HG03066 (cell line): ENCODE data around the gene AMZ1.
"Not testable (repeated sequence)": the region's sequence is repeated elsewhere in the genome, so short reads cannot be mapped to it uniquely, and the experiment has no call there.

Source experiments
- ATAC-seq: cut with Tn5 transposase; IDR thresholded peaks from one replicate; pipeline ENCODE4 v1.9.1; 2021; ENCODE audit warnings: low read depth; ENCODE audit not compliant: unreplicated experiment

The AMZ1 gene

DNA sequence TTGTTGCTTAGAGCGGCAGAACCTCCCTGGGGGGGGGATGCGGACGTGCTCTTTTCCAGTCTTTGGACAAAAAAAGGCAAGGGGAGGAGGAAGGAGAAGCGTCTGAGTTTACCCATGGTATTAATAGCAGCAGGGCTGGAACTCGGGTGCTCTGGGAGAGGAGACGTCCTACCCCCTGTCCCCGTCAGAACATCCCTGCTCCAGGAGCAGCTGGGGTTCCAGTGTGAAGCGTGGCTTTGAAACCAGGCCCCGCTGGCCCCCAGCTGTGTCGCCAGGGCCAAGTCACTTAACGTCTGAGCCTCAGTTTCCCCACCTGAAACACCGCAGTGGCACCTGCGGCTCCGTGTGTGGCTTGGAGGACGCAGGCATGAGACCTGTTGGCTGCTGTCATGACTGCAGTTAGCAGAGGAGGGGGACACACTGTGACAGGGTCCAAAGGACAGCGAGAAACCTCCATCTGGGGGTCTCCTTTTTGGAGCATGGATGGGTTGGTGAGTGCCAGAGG, 1.4 kb downstream of the AMZ1 start:
- ATAC-seq: no peak

DNA sequence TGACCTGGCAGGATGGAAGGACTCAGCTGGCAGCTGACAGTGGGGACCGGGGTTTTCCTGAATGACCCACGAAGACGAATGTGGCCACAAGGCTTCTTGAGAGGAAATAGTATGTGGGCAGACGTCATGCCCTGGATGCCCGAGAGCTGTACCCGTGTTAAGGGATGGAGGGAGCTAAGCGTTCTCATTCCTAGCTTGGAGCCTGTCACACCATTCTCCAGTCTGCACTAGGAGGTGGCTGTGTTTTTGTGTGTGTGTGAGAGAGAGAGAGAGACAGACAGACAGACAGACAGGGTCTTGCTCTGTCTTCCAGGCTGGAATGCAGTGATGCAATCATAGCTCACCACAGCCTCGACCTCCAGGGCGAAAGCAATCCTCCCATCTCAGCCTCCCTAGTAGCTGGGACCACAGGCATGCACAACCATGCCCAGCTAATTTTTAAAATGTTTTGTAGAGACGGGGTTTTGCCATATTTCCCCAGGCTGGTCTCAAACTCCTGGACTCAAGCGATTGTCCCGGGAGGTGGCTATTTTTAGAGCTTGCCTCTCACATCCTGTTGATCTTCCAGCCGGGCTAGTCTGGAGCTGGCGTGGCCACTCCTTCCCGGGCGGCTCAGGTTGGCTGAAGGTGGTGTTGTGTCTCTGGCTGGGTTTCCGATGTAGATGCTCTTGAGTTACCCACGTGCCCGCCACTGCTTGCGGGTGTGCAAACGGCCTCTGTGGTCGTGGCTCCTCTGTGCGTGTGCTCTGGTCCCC, 2.1 kb downstream of the AMZ1 start:
- no peak for ATAC-seq

DNA sequence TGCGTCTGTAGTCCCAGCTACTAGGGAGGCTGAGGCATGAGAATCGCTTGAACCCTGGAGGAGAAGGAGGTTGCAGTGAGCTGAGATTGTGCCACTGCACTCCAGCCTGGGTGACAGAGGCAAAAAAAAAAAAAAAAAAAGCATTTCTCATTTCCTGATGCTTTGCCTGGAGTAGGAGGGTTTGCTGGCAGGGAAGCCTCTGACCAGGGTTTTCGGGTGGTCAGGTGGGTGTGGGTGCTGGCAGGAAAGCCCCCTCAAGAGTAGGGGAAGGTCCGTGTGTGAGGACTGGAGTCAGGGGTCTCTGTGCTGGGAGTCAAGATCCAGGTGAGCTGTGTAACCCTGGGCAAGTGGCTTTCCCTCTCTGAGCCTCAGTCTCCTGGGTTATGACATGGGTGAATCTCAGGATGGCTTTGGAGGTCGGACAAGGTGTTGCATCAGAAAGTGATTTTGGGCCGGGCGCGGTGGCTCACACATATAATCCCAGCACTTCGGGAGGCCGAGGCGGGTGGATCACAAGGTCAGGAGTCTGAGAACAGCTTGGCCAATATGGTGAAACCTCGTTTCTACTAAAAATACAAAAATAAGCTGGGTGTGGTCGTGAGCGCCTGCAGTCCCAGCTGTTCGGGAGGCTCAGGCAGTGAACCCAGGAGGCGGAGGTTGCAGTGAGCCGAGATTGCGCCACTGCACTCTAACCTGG, 3.2 kb downstream of the AMZ1 start:
- ATAC-seq: no peak

DNA sequence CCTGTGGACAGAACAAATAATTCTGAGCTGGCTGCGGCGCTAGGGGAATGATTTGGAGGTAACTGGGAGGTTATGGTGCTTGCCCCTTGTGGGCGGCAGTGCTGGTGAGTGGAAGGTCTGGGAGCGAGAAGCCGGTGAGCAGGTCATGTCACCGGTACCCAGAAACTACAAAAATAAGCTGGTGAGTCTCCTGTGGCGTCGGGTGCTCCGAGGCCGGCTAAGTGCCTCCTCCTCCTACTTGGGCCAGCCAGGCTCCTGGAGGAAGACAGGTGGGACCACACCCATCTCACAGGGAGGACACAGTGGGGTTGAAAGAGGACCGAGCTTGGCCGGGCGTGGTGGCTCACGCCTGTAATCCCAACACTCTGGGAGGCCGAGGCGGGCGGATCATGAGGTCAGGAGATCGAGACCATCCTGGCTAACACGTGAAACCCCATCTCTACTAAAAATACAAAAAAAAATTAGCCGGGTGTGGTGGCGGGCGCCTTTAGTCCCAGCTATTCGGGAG, 4.0 kb downstream of the AMZ1 start:
- ATAC-seq: not testable (repeated sequence)

DNA sequence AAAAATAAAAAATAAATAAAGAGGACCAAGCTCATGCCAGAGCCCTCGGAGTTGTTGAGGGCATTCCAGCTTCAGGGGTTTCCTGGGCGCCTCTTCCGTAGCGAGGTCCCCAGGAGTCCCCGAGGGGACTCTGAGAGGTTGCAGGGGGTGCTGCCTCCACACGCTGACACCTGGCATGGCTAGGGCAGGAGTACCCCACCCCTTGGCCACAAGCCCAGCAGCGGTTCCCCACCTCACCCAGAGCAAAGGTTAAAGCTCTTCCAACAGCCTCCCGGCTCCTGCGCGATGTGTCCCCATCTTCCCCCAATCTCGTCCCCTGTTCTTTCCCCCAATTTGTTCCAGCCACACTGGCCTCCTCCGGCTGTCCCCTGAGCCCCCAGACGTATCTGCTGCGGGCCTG, 4.5 kb downstream of the AMZ1 start:
- ATAC-seq: no peak

DNA sequence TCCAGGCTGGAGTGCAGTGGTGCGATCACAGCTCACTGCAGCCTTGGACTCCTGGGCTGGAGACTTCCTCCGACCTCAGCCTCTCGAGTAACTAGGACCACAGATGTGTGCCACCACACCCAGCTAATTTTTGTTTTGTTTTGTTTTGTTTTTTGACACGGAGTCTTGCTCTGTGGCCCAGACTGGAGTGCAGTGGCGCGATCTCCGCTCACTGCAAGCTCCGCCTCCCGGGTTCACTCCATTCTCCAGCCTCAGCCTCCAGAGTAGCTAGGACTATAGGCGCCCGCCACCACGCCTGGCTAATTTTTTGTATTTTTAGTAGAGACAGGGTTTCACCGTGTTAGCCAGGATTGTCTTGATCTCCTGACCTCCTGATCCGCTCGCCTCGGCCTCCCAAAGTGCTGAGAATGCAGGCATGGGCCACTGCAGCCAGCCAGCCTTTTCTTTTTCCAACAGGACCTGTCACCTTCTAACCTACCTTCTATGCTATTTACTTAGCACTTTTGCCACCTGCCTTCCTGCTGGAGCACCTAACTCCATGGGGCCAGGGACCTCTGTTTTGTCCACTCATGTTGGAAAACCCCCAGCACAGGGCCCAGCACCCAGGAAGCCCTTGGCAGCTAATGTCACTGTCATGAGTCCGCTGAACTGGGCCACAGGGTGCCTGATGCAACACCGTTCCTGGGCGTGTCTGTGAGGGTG, 5.6 kb downstream of the AMZ1 start:
- ATAC-seq: not testable (repeated sequence)

DNA sequence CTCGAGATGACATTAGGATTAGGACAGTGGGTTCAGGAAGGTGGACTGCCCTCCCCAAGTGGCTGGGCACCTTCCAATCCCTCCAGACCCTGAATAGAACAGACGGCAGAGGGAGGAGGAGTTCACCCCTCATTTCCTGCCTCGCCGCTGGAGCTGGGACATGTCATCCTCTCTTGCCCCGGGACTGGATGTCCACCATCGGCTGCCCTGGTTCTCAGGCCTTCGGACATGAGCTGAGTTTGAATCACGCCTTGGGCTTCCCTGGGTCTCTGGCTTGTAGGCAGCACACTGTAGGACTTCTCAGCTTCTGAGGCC, 6.1 kb downstream of the AMZ1 start:
- ATAC-seq: not testable (repeated sequence)

DNA sequence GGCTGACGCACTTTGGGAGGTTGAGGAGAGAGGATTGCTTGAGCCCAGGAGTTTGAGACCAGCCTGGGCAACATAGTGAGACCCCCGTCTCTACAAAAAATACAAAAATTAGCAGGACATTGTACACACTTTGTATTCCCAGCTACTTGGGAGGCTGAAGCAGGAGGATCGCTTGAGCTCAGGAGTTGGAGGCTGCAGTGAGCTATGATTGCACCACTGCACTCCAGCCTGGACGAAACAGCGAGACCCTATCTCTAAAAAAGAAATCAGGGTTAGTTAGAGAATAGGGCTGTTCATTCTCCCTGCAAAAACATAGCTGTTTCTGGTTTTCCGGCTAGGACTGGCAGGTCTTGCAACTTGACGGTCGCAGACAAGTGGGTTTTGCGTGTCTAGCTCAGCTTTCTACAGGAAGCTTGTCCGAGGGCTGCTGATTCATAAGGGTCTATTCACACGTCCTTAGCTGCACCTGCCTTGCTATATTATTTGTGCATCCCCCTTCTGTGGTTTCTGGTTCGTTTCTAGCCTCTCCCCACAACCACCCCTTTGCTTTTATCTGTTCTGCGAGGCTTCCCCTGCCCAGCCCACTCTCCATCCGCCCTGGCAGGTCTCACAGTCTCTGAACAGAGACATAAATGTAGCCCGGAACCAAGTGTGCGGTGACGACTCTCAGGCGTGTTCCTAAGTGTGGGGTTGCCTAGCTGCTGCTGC, 10.7 kb downstream of the AMZ1 start:
- peak; percentile 96 for ATAC-seq

DNA sequence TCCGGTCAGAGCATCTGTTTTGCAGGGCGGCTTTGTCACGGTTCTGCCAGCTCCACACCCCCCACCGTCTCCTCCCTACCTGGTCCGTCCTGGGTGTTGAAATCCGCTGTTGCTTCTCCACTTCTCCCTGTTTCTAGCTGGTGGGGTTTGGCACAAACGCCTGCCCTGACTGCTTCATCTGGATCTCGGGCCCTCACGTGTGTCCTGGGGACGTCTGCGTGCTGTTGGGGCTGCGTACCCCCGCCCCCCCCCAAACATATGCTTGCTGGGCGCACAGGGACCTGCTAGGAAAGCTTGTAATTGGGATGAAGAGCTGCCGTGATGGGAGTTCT, 11.3 kb downstream of the AMZ1 start:
- no peak for ATAC-seq

DNA sequence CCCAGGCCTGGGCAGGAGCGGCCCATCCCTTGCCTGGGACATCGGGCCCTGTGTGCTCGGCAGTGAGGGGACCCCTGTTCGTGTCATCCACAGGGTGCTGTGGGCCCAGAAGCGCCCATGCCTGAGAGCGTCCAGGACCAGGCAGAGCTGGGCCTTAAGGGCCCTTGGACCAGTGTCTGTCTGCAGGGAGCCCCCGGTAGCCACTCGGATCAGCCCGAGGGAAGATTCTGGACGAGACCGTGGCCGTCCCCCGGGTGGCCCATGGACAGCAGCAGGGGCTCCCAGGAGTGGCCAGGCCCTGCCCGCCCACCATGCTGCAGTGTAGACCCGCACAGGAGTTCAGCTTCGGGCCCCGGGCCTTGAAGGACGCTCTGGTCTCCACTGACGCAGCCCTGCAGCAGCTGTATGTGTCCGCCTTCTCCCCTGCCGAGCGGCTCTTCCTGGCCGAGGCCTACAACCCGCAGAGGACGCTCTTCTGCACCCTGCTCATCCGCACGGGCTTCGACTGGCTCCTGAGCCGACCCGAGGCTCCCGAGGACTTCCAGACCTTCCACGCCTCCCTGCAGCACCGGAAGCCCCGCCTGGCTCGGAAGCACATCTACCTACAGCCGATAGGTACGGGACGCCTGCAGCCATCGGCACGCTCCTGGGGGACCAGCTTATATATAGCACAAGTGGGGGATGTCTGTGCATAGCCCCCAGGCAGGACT, 12.3 kb downstream of the AMZ1 start:
- no peak for ATAC-seq

DNA sequence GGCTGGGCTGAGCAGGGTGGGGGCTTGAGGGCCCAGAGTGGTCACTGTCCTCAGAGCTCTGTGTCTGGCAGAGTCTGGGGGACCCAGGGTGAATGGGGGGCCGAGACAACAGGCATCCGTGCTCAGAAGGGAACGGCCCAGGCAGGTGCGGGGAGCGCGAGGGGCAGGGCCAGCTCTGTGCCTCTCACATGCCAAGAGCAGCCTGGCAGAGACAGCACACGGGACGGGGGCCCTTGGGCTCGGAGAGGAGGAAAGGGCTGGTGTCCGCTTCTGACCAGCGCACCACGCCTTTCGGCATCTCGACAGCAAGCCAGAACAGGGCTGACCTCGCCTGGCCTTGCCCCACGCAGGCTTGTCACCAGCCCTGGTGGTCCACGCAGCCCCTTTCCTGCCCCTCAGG, 13.4 kb downstream of the AMZ1 start:
- ATAC-seq: no peak

DNA sequence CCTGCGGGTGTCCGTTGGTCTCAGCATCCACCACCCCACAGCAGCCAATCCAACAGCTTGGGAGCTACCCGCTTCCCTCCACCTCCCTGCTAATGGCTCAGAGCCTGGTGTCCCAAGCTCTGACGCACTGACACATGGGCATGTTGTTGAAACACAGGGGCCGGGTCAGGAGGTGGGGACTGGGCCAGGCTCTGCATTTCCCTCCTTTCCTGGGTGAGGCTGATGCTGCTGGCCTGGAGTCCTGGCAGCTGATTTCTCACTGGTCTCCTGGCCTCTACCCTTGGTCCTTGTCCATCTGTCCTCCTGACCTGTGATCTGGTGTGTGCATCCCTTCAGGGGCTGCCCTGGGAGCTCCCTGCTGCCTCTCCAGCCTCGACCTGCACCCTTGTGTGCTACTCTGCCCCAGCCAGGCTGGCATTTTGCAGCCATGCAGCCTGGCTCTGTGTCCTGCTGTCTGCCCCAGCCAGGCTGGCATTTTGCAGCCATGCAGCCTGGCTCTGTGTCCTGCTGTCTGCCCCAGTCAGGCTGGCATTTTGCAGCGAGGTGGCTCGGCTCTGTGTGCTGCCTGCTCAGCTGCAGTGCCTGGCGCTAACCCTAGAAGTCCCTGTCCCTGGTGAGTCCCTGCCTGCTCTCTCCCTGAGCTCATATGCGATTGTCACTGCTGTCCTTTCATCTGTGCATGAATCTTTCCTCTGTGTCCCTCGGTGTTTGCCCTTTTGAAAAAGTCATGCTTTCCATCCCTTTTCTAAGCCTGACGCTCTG, 14.0 kb downstream of the AMZ1 start:
- no peak for ATAC-seq

DNA sequence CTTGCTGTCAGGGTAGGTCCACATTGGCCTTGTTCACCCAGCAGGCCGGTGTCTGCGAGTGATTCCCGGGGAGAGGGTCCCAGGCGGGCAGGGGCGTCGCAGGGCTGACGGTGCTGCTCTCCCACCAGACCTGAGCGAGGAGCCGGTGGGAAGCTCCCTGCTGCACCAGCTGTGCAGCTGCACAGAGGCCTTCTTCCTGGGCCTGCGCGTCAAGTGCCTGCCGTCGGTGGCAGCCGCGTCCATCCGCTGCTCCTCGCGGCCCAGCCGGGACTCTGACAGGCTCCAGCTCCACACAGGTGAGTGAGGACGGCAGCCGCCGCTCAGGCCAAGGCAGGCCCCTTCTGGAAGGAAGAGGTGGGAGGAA, 14.6 kb downstream of the AMZ1 start:
- no peak for ATAC-seq

DNA sequence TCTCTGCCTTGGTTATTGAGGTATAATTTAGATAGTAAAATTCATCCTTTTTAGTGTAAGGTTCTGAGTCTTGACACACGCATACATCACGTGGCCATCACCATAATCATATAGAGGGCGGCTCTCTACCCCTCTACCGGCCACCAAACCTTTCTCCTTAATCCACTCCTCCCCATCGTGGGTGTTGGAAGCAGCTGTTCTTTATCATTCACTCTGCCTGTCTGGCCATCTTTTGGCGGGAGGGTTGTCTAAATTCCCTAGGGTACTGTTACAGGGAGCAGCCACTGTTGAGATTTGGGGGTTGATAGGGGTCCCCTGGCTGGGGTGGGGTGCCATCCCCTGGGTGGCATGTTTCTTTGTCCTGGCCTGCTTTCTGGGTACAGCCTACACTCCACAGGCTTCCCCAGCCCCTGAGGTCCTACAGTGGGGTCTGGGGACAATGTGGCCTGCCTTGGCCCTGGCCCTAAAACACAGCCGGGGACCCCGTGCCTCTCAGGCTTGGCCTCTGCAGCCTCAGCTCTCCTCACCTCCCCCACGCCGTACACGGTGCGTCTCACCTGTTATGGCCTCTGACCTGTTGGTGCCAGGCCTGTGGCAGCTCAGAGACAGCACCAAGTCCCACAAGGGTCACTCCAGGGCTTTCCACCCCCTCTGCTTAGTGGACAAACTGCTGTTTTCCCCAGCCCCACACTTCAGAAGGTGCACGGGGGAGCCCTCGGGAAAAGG, 17.5 kb downstream of the AMZ1 start:
- ATAC-seq: no peak

DNA sequence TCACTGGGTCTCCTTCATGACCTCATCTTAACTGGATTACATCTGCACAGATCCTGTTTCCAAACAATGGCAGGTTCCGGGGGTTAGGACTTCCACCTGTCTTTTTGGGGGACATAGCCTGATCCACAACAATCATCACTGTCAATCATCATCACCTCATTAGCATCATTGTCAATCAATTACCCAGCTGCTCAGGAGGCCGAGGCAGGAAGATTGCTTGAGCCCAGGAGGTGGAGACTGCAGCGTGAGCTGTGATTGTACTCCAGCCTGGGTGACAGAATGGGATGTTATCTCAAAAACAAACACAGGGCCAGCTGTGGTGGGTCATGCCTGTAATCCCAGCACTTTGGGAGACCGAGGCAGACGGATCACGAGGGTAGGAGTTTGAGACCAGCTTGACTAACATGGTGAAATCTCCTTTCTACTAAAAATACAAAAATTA, 18.7 kb downstream of the AMZ1 start:
- ATAC-seq: no peak

DNA sequence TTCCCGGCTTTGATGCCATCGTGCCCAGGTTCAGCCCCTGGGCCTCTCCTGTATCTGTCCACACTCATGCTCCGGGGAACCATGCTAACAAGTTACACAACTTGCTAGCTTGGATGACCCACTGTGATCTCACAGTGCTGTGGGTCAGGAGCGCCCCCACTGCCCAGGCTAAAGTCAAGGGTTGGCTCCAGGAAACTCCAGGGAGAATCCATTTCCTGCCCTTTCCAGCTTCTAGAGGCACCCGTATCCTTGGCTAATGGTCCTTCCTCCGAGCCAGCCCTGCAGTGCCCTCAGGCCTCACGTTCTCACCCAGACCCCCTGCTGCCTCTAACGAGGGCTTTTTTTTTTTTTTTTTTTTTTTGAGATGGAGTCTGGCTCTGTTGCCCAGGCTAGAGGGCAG, 19.5 kb downstream of the AMZ1 start:
- no peak for ATAC-seq

DNA sequence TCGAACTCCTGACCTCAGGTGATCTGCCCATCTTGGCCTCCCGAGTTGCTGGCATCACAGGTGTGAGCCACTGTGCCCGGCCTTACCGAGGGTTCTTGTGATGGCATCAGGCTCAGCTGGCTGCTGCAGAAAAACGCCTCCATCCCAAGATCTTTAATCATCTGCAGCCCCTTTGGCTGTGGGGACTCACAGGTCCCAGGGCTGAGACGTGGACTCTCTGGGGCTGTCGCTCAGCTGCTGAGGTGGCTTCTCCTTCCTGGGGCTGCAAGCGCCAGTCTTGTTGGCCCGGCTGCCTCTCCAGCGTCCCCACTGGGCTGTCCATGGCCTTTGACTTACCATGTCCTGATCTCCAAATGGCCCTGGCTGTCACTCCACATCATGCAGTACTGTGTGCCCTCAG, 20.0 kb downstream of the AMZ1 start:
- ATAC-seq: no peak

DNA sequence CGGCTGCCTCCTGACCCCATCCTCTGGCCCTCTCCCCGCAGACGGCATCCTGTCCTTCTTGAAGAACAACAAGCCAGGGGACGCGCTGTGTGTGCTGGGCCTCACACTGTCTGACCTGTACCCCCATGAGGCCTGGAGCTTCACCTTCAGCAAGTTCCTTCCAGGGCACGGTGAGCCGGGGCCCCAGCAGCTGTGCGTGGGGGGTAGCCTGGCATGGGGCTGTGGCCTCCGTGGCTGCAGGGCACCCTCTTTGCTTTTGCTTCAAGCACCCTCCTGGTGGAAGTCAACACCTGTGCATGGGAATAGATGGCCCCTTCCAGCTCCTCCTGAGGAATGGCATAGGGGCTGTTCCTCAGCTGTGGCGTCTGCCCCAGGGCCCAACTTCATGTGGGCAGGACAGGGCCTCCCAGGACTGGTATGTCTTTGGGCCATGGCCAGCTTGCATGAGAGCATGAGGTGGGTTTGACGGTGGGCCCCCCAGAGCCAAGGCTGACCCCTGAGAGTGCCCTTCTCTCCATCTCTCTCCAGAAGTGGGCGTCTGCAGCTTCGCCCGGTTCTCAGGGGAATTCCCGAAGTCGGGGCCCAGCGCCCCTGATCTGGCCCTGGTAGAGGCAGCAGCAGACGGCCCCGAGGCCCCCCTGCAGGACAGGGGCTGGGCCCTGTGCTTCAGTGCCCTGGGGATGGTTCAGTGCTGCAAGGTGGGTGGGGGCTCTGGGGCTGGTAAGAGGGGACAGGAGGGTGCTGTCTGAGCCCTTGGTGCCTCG, 20.7 kb downstream of the AMZ1 start:
- ATAC-seq: no peak
